T-helper 2 cell treated with Interferon-gamma antibody and Interleukin-4, amounts not matched to agents 5 μg/mL and 100 μg/mL, for 36 hours (primary cell): ENCODE data around the gene INMT.
A peak's percentile ranks its signal among the peaks of the same experiment; 100 is the strongest.

Experiments used
- DNase-seq: peaks from one replicate; pipeline ENCODE4 v3.0.0; 2021; ENCODE audit warnings: low spot score
- H3K27ac Mint-ChIP-seq: one replicate; pipeline ENCODE4 v1.8.0; 2021; ENCODE audit warnings: mild to moderate bottlenecking, mixed read lengths
- H3K27me3 Mint-ChIP-seq: one replicate; pipeline ENCODE4 v1.8.0; 2021; ENCODE audit warnings: low read depth, mixed read lengths
- H3K36me3 Mint-ChIP-seq: one replicate; pipeline ENCODE4 v1.8.0; 2021; ENCODE audit warnings: low read depth, mixed read lengths
- H3K4me1 Mint-ChIP-seq: one replicate; pipeline ENCODE4 v1.8.0; 2021; ENCODE audit warnings: low read depth, mixed read lengths
- H3K4me3 Mint-ChIP-seq: one replicate; pipeline ENCODE4 v1.8.0; 2022; ENCODE audit warnings: mild to moderate bottlenecking, moderate library complexity, mixed read lengths
- H3K9me3 Mint-ChIP-seq: one replicate; pipeline ENCODE4 v1.8.0; 2021; ENCODE audit warnings: mixed read lengths

Gene INMT

DNA sequence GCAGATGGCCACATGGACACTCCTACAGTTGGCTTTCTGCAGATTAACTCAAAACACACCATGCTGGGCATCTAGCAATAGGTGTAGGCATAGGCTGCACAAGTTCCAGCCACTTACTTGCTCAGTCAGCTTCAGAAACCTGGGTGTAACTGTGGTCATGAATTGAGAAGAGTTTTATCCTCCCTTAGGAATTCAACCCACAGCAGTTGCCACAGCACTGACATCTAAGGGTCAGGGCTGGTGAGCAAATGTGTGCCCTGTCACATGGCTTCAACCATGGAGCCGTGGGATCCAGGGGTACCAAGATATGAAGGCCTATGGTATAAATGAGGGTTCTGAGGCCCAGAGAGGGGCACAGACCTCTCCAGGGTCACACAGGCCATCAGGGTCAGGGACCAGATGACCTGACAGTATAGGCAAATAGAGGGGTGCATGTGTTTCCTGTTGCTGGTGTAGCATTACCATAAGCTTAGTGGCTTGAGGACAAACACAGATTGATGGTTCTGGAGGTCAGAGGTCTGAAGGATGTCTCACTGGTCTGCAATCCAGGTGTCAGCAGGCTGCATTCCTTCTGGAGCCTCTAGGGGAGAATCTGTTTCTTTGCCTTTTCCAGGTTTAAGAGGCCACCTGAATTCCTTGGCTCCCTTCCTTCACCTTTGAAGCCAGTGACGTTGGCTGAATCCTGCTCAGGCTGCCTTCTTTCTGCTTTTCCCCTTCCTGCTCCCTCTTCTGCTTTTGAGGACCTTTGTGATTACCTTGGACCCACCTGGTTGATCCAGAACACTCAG is 43.4 kb downstream of the INMT start:
- no peaks in the 10 kb centered on the region for H3K9me3 Mint-ChIP-seq
- no peak overlapping the region for H3K27ac Mint-ChIP-seq
- no peak overlapping the region for H3K4me3 Mint-ChIP-seq
- peaks cover 16% of the 10 kb centered on the region for H3K4me1 Mint-ChIP-seq
- no peak for DNase-seq
- no peaks in the 10 kb centered on the region for H3K27me3 Mint-ChIP-seq
- H3K36me3 Mint-ChIP-seq: no peaks in the 10 kb centered on the region

DNA sequence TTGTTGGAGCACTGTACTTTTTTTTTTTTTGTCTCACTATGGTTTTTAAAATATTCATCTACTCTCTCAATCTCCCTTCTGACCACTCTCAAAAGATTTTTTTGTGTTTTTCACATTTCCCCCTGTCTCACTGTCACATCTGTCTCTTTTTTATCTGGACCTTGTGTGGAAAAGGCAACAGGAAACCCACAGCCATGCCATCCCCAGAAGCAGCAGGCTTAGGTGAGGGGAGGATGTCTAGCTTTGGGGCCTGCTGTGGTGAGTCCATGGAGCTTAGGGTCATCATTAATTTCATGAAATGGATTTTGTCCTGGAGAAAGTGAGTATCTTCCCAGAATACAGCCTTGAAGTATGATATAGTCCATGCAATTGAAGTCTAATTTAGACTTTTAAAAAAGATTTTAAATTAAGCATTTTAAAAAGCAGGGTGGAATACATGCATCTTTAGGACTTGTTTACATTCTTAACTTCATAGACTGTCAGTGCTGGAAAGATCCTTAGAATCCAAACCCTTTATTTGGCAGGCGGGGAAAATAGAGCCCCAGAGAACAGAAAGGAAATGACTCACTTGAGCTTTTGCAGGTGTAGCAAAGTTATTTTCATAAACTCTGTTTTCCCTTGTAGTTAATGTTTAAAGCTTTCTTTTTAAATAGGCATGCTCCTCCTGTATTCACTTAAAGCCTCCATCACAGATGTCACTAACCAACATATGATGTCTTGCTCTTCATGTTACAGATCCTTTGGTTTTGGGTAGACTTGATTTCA is 44.4 kb downstream of the INMT start:
- Mint-ChIP-seq H3K4me3 (no peak overlapping the region), H3K27me3 (no peaks in the 10 kb centered on the region), H3K9me3 (no peaks in the 10 kb centered on the region), H3K27ac (peak overlapping the region; percentile 23), H3K36me3 (no peaks in the 10 kb centered on the region), H3K4me1 (peaks cover 18% of the 10 kb centered on the region)
- no peak for DNase-seq

- H3K27me3 Mint-ChIP-seq: no peaks in the 10 kb centered on the region
- H3K4me1 Mint-ChIP-seq: peaks cover 18% of the 10 kb centered on the region
- no peaks in the 10 kb centered on the region for H3K9me3 Mint-ChIP-seq
- no peaks in the 10 kb centered on the region for H3K36me3 Mint-ChIP-seq
- H3K4me3 Mint-ChIP-seq: no peak overlapping the region
- no peak for DNase-seq
- peak overlapping the region; percentile 11 for H3K27ac Mint-ChIP-seq
Observed at GRCh38 chr7:30797176-30798040, 45.5 kb downstream of the INMT start.

GRCh38 chr7:30799206-30799975 is 47.5 kb downstream of the INMT start:
- Mint-ChIP-seq H3K9me3 (no peaks in the 10 kb centered on the region), H3K4me1 (peaks cover 18% of the 10 kb centered on the region), H3K4me3 (no peak overlapping the region), H3K27ac (no peak overlapping the region), H3K27me3 (no peaks in the 10 kb centered on the region), H3K36me3 (no peaks in the 10 kb centered on the region)
- DNase-seq: no peak

- Mint-ChIP-seq H3K4me1 (peaks cover 18% of the 10 kb centered on the region), H3K4me3 (no peak overlapping the region), H3K9me3 (no peaks in the 10 kb centered on the region), H3K27ac (no peak overlapping the region), H3K27me3 (no peaks in the 10 kb centered on the region), H3K36me3 (no peaks in the 10 kb centered on the region)
- DNase-seq: no peak
Observed at GRCh38 chr7:30799976-30800661, 48.2 kb downstream of the INMT start.

DNA sequence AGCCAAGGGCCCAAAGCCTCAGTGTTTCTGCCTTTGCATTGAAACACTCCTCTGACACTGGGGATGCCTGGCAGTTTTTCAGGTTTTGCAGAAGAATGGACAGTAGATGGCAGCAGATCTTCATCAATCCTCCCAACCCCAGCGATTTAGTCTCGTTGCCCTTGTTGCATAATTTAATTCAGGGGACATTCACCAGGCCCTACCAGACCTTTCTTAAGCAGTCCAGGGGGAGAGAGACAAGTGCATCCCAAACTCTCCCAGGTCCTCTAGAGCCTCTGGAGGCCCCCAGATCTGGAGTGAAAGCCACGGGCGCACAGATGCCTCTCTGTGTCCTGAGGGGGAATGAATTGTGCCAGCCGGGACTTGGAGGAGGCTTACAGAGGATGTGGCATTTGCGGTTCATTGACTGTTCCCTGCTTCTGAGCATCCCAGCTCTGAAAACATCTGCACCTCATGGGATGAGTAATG is 48.9 kb downstream of the INMT start:
- no peak overlapping the region for H3K4me3 Mint-ChIP-seq
- no peaks in the 10 kb centered on the region for H3K9me3 Mint-ChIP-seq
- no peak overlapping the region for H3K27ac Mint-ChIP-seq
- no peaks in the 10 kb centered on the region for H3K36me3 Mint-ChIP-seq
- DNase-seq: peak; percentile 7
- no peaks in the 10 kb centered on the region for H3K27me3 Mint-ChIP-seq
- peaks cover 17% of the 10 kb centered on the region for H3K4me1 Mint-ChIP-seq

- Mint-ChIP-seq H3K27me3 (no peaks in the 10 kb centered on the region), H3K36me3 (no peaks in the 10 kb centered on the region), H3K4me3 (no peak overlapping the region), H3K4me1 (peaks cover 3% of the 10 kb centered on the region), H3K27ac (no peak overlapping the region), H3K9me3 (no peaks in the 10 kb centered on the region)
- no peak for DNase-seq
Observed at GRCh38 chr7:30802812-30803211, 50.9 kb downstream of the INMT start.

DNA sequence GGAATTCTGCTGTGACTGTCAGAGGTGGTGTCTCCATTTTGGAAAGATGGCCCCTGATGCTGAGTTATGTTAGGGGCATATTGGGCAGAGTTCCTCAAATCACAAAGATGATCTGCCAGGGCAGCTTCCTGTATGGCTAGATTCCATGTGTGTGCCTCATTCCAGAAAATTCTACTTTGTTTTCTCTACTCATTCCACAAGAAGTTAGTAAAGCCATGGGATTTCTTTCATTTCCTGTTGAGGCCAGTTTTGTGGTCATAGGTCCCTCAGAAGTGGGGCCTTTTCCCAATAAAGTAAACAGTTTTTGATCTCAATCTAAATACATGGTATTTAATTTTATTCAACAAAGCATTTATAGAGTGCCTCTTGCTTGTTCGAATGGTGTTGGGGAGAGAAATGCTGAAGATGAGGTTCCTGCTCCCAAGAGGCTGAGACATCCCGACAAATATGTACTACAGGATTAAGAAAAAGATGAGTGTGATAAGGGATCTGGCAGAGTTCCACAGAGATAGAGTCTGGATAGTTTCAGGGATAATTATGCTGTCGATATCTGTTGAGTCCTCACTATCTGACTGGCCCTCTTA is 52.2 kb downstream of the INMT start:
- Mint-ChIP-seq H3K4me3 (no peak overlapping the region), H3K9me3 (no peaks in the 10 kb centered on the region), H3K36me3 (no peaks in the 10 kb centered on the region), H3K27ac (no peak overlapping the region), H3K27me3 (no peaks in the 10 kb centered on the region), H3K4me1 (peaks cover 3% of the 10 kb centered on the region)
- DNase-seq: no peak

DNA sequence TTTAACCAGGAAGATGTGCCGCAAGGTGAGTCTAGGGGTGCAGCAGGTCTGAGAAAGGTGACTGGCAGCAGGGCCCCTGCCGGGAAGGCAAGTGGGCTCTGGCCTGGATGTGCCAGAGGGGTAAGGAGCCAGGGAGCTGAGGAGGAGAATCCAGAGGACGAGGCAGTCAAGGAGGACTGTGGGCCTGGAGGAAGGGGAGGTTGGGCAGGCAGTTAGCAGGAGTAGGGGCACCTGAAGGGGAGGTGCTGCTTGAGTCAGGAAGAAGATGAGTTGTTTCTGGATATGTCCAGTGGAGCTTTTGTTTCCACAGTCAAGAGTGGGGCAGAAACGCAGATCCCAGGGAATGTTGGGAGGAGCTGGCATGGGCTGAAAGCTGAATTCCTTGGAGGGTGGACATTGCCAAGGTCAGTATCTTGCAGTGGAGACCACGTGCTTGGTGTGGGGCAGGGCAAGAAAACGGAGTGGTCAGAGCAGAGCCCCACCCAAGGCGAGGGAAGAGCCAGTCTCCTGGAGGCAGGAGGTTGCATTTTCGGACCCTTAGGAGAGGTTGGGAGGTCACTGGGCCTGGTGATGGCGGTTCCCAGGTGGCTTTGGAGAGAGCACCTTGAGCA is 53.3 kb downstream of the INMT start:
- Mint-ChIP-seq H3K9me3 (no peaks in the 10 kb centered on the region), H3K4me1 (peaks cover 3% of the 10 kb centered on the region), H3K4me3 (no peak overlapping the region), H3K27ac (no peak overlapping the region), H3K36me3 (no peaks in the 10 kb centered on the region), H3K27me3 (no peaks in the 10 kb centered on the region)
- DNase-seq: no peak

- H3K9me3 Mint-ChIP-seq: no peaks in the 10 kb centered on the region
- H3K36me3 Mint-ChIP-seq: no peaks in the 10 kb centered on the region
- peaks cover 2% of the 10 kb centered on the region for H3K4me1 Mint-ChIP-seq
- H3K27ac Mint-ChIP-seq: no peak overlapping the region
- no peak overlapping the region for H3K4me3 Mint-ChIP-seq
- no peak for DNase-seq
- no peaks in the 10 kb centered on the region for H3K27me3 Mint-ChIP-seq
Observed at GRCh38 chr7:30805931-30806330, 54.0 kb downstream of the INMT start.
